OCI-LY7 (cell line): ENCODE measurements around the gene TSTD2. TPM values are rescaled to one million over a fixed set of nuclear protein-coding genes. Genes with fewer than 3 reads are reported as not detected.

ENCODE experiments used
- BruUV-seq: library from RNA; stranded (reverse); fragments of 400-500 nt; replicated peaks from 2 replicates; lab custom pipeline; 2021; lab: Mats Ljungman, UMichigan
- CTCF ChIA-PET: fragments of 300-600 bp; sonication (Branson Sonifier 250); formaldehyde crosslinking; loops from one replicate; lab custom pipeline; 2022; ENCODE audit warnings: antibody characterized with exemption; ENCODE audit not compliant: unreplicated experiment; lab: Charles Lee
- POLR2A ChIA-PET: fragments of 300-600 bp; sonication (Branson Sonifier 250); formaldehyde crosslinking; loops from one replicate; lab custom pipeline; 2022; ENCODE audit warnings: antibody characterized with exemption; lab: Charles Lee
- DNase-seq: peaks from one replicate; pipeline ENCODE4 v3.0.0-alpha.2; 2015; ENCODE audit warnings: low spot score
- H2AFZ ChIP-seq: fragments of 200-600 bp; sonication (generic), shearing (Covaris generic); 2 replicates; pipeline ENCODE4 v1.6.1; 2014; ENCODE audit warnings: mild to moderate bottlenecking, antibody characterized with exemption, low read length, moderate library complexity
- H3K27ac ChIP-seq: fragments of 200-600 bp; sonication (generic); 2 replicates; pipeline ENCODE4 v1.5.1; 2014; ENCODE audit warnings: mixed run types, low read depth, mild to moderate bottlenecking, moderate library complexity, low read length, inconsistent platforms; ENCODE audit not compliant: poor library complexity, severe bottlenecking
- H3K36me3 ChIP-seq: fragments of 200-600 bp; sonication (generic); 2 replicates; pipeline ENCODE4 v1.6.1; 2014; ENCODE audit warnings: mild to moderate bottlenecking, antibody characterized with exemption, low read length, moderate library complexity, mixed read lengths; ENCODE audit not compliant: insufficient read depth
- H3K4me1 ChIP-seq: fragments of 200-600 bp; sonication (generic); 2 replicates; pipeline ENCODE4 v1.5.1; 2014; ENCODE audit warnings: mild to moderate bottlenecking, low read length; ENCODE audit not compliant: insufficient read depth, poor library complexity, severe bottlenecking
- H3K4me2 ChIP-seq: fragments of 200-600 bp; sonication (generic); 2 replicates; pipeline ENCODE4 v1.6.1; 2014; ENCODE audit warnings: mild to moderate bottlenecking, low read length
- H3K4me3 ChIP-seq: fragments of 200-600 bp; sonication (generic); 2 replicates; pipeline ENCODE4 v1.5.1; 2014; ENCODE audit warnings: mild to moderate bottlenecking, low read depth, low read length; ENCODE audit not compliant: poor library complexity, severe bottlenecking
- H3K79me2 ChIP-seq: fragments of 200-600 bp; sonication (generic); 2 replicates; pipeline ENCODE4 v1.6.1; 2016; ENCODE audit warnings: low read depth, mild to moderate bottlenecking, low read length, moderate library complexity, mixed read lengths; ENCODE audit not compliant: insufficient read depth
- H3K9me2 ChIP-seq: fragments of 200-600 bp; sonication (generic); 2 replicates; pipeline ENCODE4 v1.6.1; 2016; ENCODE audit warnings: mild to moderate bottlenecking, low read length, mixed read lengths; ENCODE audit not compliant: insufficient read depth
- H3K9me3 ChIP-seq: fragments of 200-600 bp; sonication (generic); 2 replicates; pipeline ENCODE4 v1.6.1; 2014; ENCODE audit warnings: mild to moderate bottlenecking, mixed run types, low read length, mixed read lengths
- H4K20me1 ChIP-seq: fragments of 200-600 bp; sonication (generic); 2 replicates; pipeline ENCODE4 v1.6.1; 2014; ENCODE audit warnings: mild to moderate bottlenecking, antibody characterized with exemption, low read length, moderate library complexity, mixed read lengths; ENCODE audit not compliant: insufficient read depth
- CTCF ChIP-seq: fragments of 200-600 bp; sonication (generic); conservative IDR thresholded peaks from 2 replicates; pipeline ENCODE4 v1.5.1; 2014; ENCODE audit warnings: mild to moderate bottlenecking, antibody characterized with exemption, low read length, moderate library complexity, mixed read lengths
- EZH2phosphoT487 ChIP-seq: fragments of 200-600 bp; sonication (generic); IDR thresholded peaks from 2 replicates; pipeline ENCODE4 v1.6.1; 2018; ENCODE audit warnings: low read depth, borderline replicate concordance, mild to moderate bottlenecking, mixed run types, antibody characterized with exemption, low read length, moderate library complexity, mixed read lengths
- intact Hi-C: fragments of 100-400 bp; cut with micrococcal nuclease; formaldehyde crosslinking; loops from one replicate; pipeline ENCODE4 v1.10.0; 2022; ENCODE audit not compliant: unreplicated experiment
- total RNA-seq, 2 experiments: library from RNA; depleted of rRNA in 1 of 2; stranded (reverse); fragments of >200 nt in 1 of 2; shearing (Covaris generic) in 1 of 2; gene quantifications; 2 replicates each; pipeline ENCODE4 v1.2.3, GENCODE V29; 2014 to 2022

Gene TSTD2
- total RNA-seq, 2 experiments from 2014 or later = 17.1 to 22.0 TPM

- TF ChIP-seq EZH2phosphoT487 = no peak
- TF ChIP-seq CTCF = no peak
- H3K4me1 ChIP-seq = no peaks in the 10 kb centered on the region
- ChIA-PET CTCF (no interaction called here), POLR2A (no interaction called here)
- H3K79me2 ChIP-seq = no peaks in the 10 kb centered on the region
- no peak overlapping the region for H3K27ac ChIP-seq
- no peak overlapping the region for H2AFZ ChIP-seq
- H3K4me3 ChIP-seq = no peak overlapping the region
- no peak overlapping the region for H3K4me2 ChIP-seq
- H3K9me3 ChIP-seq = no peaks in the 10 kb centered on the region
- H3K9me2 ChIP-seq = no peaks in the 10 kb centered on the region
- BruUV-seq = no TSS peak
- H3K36me3 ChIP-seq = no peaks in the 10 kb centered on the region
- no peak for DNase-seq
- intact Hi-C loops = no loop called here
- H4K20me1 ChIP-seq = no peaks in the 10 kb centered on the region
Measured at GRCh38 chr9:97557606-97558095, 75.5 kb downstream of the TSTD2 start.

- H3K4me2 ChIP-seq = no peak overlapping the region
- ChIA-PET CTCF (interaction anchor here (0.6 kb wide), 1 partner anchor 73 kb away, joined by 4 read pairs; no protein-coding TSS in a partner anchor), POLR2A (no interaction called here)
- no peaks in the 10 kb centered on the region for H3K9me2 ChIP-seq
- TF ChIP-seq EZH2phosphoT487 (no peak), CTCF (no peak)
- H3K36me3 ChIP-seq = no peaks in the 10 kb centered on the region
- H4K20me1 ChIP-seq = no peaks in the 10 kb centered on the region
- DNase-seq = no peak
- no peak overlapping the region for H3K4me3 ChIP-seq
- H2AFZ ChIP-seq = no peak overlapping the region
- no peak overlapping the region for H3K27ac ChIP-seq
- H3K79me2 ChIP-seq = no peaks in the 10 kb centered on the region
- BruUV-seq = no TSS peak
- intact Hi-C loops = no loop called here
- no peaks in the 10 kb centered on the region for H3K9me3 ChIP-seq
- no peaks in the 10 kb centered on the region for H3K4me1 ChIP-seq
Measured at GRCh38 chr9:97556721-97557605, 76.2 kb downstream of the TSTD2 start.
